ENCODE measurements around the gene LEPROT. TPM values are rescaled to one million over a fixed set of nuclear protein-coding genes. Genes with fewer than 3 reads are reported as not detected.

Gene LEPROT
- total RNA-seq, 1 experiment from 2014 or later = 68.7 TPM

- CTCF ChIA-PET = no interaction called here
- intact Hi-C loops (cut with micrococcal nuclease; ENCODE audit: unreplicated experiment) = no loop called here
Measured at GRCh38 chr1:65440322-65440900, 19.9 kb downstream of the LEPROT start.

GRCh38 chr1:65440915-65441314 is 20.4 kb downstream of the LEPROT start:
- H3K4me3 Mint-ChIP-seq (ENCODE audit: low read depth, unreplicated experiment) = no peak overlapping the region
- CTCF ChIA-PET = no interaction called here
- TF ChIP-seq CTCF (IDR thresholded peaks at IDR 0.05; ENCODE audit: unreplicated experiment) = no peak
- intact Hi-C loops (cut with micrococcal nuclease; ENCODE audit: unreplicated experiment) = no loop called here
- BruUV-seq (replicated peaks) = no TSS peak
- peaks cover 5% of the 10 kb centered on the region for H3K4me1 Mint-ChIP-seq (ENCODE audit: low read depth, unreplicated experiment)
- peaks cover 10% of the 10 kb centered on the region for H3K9me3 Mint-ChIP-seq (ENCODE audit: low read depth, unreplicated experiment)
- no peak for DNase-seq
- no peaks in the 10 kb centered on the region for H3K27me3 Mint-ChIP-seq (ENCODE audit: unreplicated experiment)
- no peak overlapping the region for H3K27ac Mint-ChIP-seq (ENCODE audit: unreplicated experiment)
- no peaks in the 10 kb centered on the region for H3K36me3 Mint-ChIP-seq (ENCODE audit: insufficient read depth, unreplicated experiment)

More at GRCh38 chr1:65440322-65440900, 19.9 kb downstream of the LEPROT start:
- no TSS peak for BruUV-seq (replicated peaks)
- Mint-ChIP-seq H3K4me3 (ENCODE audit: low read depth, unreplicated experiment) (no peak overlapping the region), H3K27ac (ENCODE audit: unreplicated experiment) (no peak overlapping the region), H3K9me3 (ENCODE audit: low read depth, unreplicated experiment) (peaks cover 10% of the 10 kb centered on the region), H3K36me3 (ENCODE audit: insufficient read depth, unreplicated experiment) (no peaks in the 10 kb centered on the region), H3K27me3 (ENCODE audit: unreplicated experiment) (no peaks in the 10 kb centered on the region), H3K4me1 (ENCODE audit: low read depth, unreplicated experiment) (peaks cover 5% of the 10 kb centered on the region)
- no peak for DNase-seq
- no peak for TF ChIP-seq CTCF (IDR thresholded peaks at IDR 0.05; ENCODE audit: unreplicated experiment)

GRCh38 chr1:65441464-65441863 is 21.0 kb downstream of the LEPROT start:
- no TSS peak for BruUV-seq (replicated peaks)
- Mint-ChIP-seq H3K36me3 (ENCODE audit: insufficient read depth, unreplicated experiment) (no peaks in the 10 kb centered on the region), H3K9me3 (ENCODE audit: low read depth, unreplicated experiment) (peaks cover 10% of the 10 kb centered on the region), H3K27ac (ENCODE audit: unreplicated experiment) (no peak overlapping the region), H3K27me3 (ENCODE audit: unreplicated experiment) (no peaks in the 10 kb centered on the region), H3K4me1 (ENCODE audit: low read depth, unreplicated experiment) (peaks cover 5% of the 10 kb centered on the region), H3K4me3 (ENCODE audit: low read depth, unreplicated experiment) (no peak overlapping the region)
- no peak for DNase-seq
- TF ChIP-seq CTCF (IDR thresholded peaks at IDR 0.05; ENCODE audit: unreplicated experiment) = no peak
- intact Hi-C loops (cut with micrococcal nuclease; ENCODE audit: unreplicated experiment) = no loop called here
- CTCF ChIA-PET = no interaction called here

- Mint-ChIP-seq H3K9me3 (ENCODE audit: low read depth, unreplicated experiment) (peaks cover 10% of the 10 kb centered on the region), H3K27me3 (ENCODE audit: unreplicated experiment) (no peaks in the 10 kb centered on the region), H3K4me3 (ENCODE audit: low read depth, unreplicated experiment) (no peak overlapping the region), H3K4me1 (ENCODE audit: low read depth, unreplicated experiment) (peaks cover 5% of the 10 kb centered on the region), H3K36me3 (ENCODE audit: insufficient read depth, unreplicated experiment) (no peaks in the 10 kb centered on the region), H3K27ac (ENCODE audit: unreplicated experiment) (no peak overlapping the region)
- no peak for DNase-seq
- intact Hi-C loops (cut with micrococcal nuclease; ENCODE audit: unreplicated experiment) = no loop called here
- CTCF ChIA-PET = no interaction called here
- TF ChIP-seq CTCF (IDR thresholded peaks at IDR 0.05; ENCODE audit: unreplicated experiment) = no peak
- BruUV-seq (replicated peaks) = no TSS peak
Measured at GRCh38 chr1:65442442-65442841, 22.0 kb downstream of the LEPROT start.

Measured in Calu3 (cell line).